Measurements from ENCODE around the gene RELA.

GRCh38 chr11:65645710-65646109 is 17.0 kb downstream of the RELA start:
- TF ChIP-seq POLR2AphosphoS5 (IDR thresholded peaks at IDR 0.05; ENCODE audit: borderline replicate concordance, low read depth, low read length): no peak
- no peak for TF ChIP-seq EZH2 (IDR thresholded peaks at IDR 0.05)
- TF ChIP-seq FOXP2 (optimal IDR thresholded peaks at IDR 0.05; ENCODE audit: control extremely low read depth, extremely low read length, insufficient read depth): no peak

Measured in SK-N-MC (cell line).